HCT116 (cell line): ENCODE data around the gene MT1X. TPM values are rescaled to one million over a fixed set of nuclear protein-coding genes. Genes with fewer than 3 reads are reported as not detected.

Experiments used
- ATAC-seq: fragments of 200-7000 bp; cut with Tn5 transposase; 2 replicates; pipeline ENCODE4 v1.9.1; 2020; ENCODE audit warnings: mild to moderate bottlenecking, moderate library complexity
- BruUV-seq: library from RNA; stranded (reverse); fragments of 400-500 nt; replicated peaks from 2 replicates; lab custom pipeline; 2021; lab: Mats Ljungman, UMichigan
- CTCF ChIA-PET: fragments of 300-600 bp; sonication (Branson Sonifier 250); formaldehyde crosslinking; loops from one replicate; lab custom pipeline; 2021; ENCODE audit warnings: antibody characterized with exemption; lab: Charles Lee
- POLR2A ChIA-PET: fragments of 300-600, 350-600 bp; sonication (Branson Sonifier 250); formaldehyde crosslinking; loops from one replicate; lab custom pipeline; 2021; ENCODE audit warnings: antibody characterized with exemption; lab: Charles Lee
- RAD21 ChIA-PET, 2 experiments: fragments of 300-600 bp; sonication (Branson Sonifier 250); formaldehyde crosslinking; loops; one replicate each; lab custom pipeline; 2023; ENCODE audit warnings: low total read pairs in 2 of 2; ENCODE audit not compliant: uncharacterized antibody in 2 of 2, unreplicated experiment in 2 of 2, low non-redundant PET in 1 of 2; lab: Charles Lee
- DNase-seq: peaks from one replicate; pipeline ENCODE4 v3.0.0-alpha.2; 2010; ENCODE audit warnings: low read depth, low spot score
- H2AFZ ChIP-seq: fragments of 200-600 bp; shearing (Covaris generic), sonication (generic); 2 replicates; pipeline ENCODE4 v1.6.1; 2017; ENCODE audit warnings: low read depth, mixed run types, mixed read lengths, antibody characterized with exemption, low read length; ENCODE audit not compliant: poor library complexity, severe bottlenecking
- H3K27ac ChIP-seq: 2 replicates; pipeline ENCODE4 v1.5.1; 2012; ENCODE audit warnings: low read depth, low read length
- H3K27me3 ChIP-seq: fragments of 200-600 bp; sonication (generic); 2 replicates; pipeline ENCODE4 v1.6.1; 2016; ENCODE audit warnings: mixed run types, low read length, mixed read lengths; ENCODE audit not compliant: insufficient read depth
- H3K36me3 ChIP-seq, 2 experiments: fragments of 200-500 bp in 1 of 2; fragments of 200-600 bp in 1 of 2; sonication (Bioruptor generic) in 1 of 2; sonication (generic) in 1 of 2; 2 replicates each; pipeline versions ENCODE4 v1.5.1 to v1.6.1; 2014 to 2016; ENCODE audit warnings: low read length in 2 of 2, inconsistent platforms in 1 of 2, mixed read lengths in 1 of 2, mixed run types in 1 of 2; ENCODE audit not compliant: insufficient read depth in 2 of 2, control insufficient read depth in 1 of 2
- H3K4me1 ChIP-seq, 2 experiments: fragments of 200-600 bp in 1 of 2; sonication (generic) in 1 of 2; 2 replicates each; pipeline versions ENCODE4 v1.5.1 to v1.6.1; 2012 to 2017; ENCODE audit warnings: low read length in 2 of 2, inconsistent platforms in 1 of 2, mild to moderate bottlenecking in 1 of 2, mixed read lengths in 1 of 2, mixed run types in 1 of 2, moderate library complexity in 1 of 2; ENCODE audit not compliant: insufficient read depth in 2 of 2, control insufficient read depth in 1 of 2
- H3K4me2 ChIP-seq: fragments of 200-600 bp; sonication (generic); 2 replicates; pipeline ENCODE4 v1.6.1; 2017; ENCODE audit warnings: mixed run types, low read length, mixed read lengths
- H3K4me3 ChIP-seq, 2 experiments: fragments of 200-600 bp in 1 of 2; sonication (generic) in 1 of 2; replicated peaks in 1 of 2; 2 replicates each; pipeline ENCODE4 v1.5.1; 2011 to 2016; ENCODE audit warnings: low read length in 2 of 2, control low read depth in 1 of 2, low read depth in 1 of 2, mild to moderate bottlenecking in 1 of 2, mixed read lengths in 1 of 2, mixed run types in 1 of 2
- H3K79me2 ChIP-seq: fragments of 200-600 bp; sonication (generic); 2 replicates; pipeline ENCODE4 v1.6.1; 2017; ENCODE audit warnings: mild to moderate bottlenecking, mixed run types, low read length, moderate library complexity, mixed read lengths; ENCODE audit not compliant: insufficient read depth
- H3K9ac ChIP-seq: fragments of 200-600 bp; sonication (generic); 2 replicates; pipeline ENCODE4 v1.6.1; 2016; ENCODE audit warnings: low read length, mixed read lengths
- H3K9me2 ChIP-seq: fragments of 200-600 bp; sonication (generic), shearing (Covaris generic); 2 replicates; pipeline ENCODE4 v1.6.1; 2017; ENCODE audit warnings: mixed run types, mild to moderate bottlenecking, moderate library complexity; ENCODE audit not compliant: insufficient read depth
- H3K9me3 ChIP-seq, 2 experiments: fragments of 200-500 bp in 1 of 2; fragments of 200-600 bp in 1 of 2; sonication (Bioruptor generic) in 1 of 2; sonication (generic) in 1 of 2; 2 replicates each; pipeline ENCODE4 v1.6.1; 2014 to 2017; ENCODE audit warnings: low read length in 2 of 2, mixed read lengths in 2 of 2, inconsistent platforms in 1 of 2, low read depth in 1 of 2, mild to moderate bottlenecking in 1 of 2, mixed run types in 1 of 2, moderate library complexity in 1 of 2; ENCODE audit not compliant: control insufficient read depth in 1 of 2, insufficient read depth in 1 of 2
- H4K20me1 ChIP-seq: fragments of 200-600 bp; sonication (generic), shearing (Covaris generic); 2 replicates; pipeline ENCODE4 v1.6.1; 2017; ENCODE audit warnings: mixed run types, mild to moderate bottlenecking, moderate library complexity; ENCODE audit not compliant: insufficient read depth
- CBX3 ChIP-seq: IDR thresholded peaks from 2 replicates; pipeline ENCODE4 v1.6.1; 2012; ENCODE audit warnings: low read depth
- CEBPB ChIP-seq: IDR thresholded peaks from 2 replicates; pipeline ENCODE4 v1.6.1; 2012; ENCODE audit warnings: low read depth
- EZH2 ChIP-seq: fragments of 200-600 bp; sonication (generic); IDR thresholded peaks from 2 replicates; pipeline ENCODE4 v1.6.1; 2017; ENCODE audit warnings: antibody characterized with exemption, mixed run types
- EZH2phosphoT487 ChIP-seq: fragments of 200-600 bp; IDR thresholded peaks from 2 replicates; pipeline ENCODE4 v1.6.1; 2018; ENCODE audit warnings: antibody characterized with exemption, borderline replicate concordance
- FOSL1 ChIP-seq: IDR thresholded peaks from 2 replicates; pipeline ENCODE4 v1.6.1; 2012; ENCODE audit warnings: low read depth
- JUND ChIP-seq: IDR thresholded peaks from 2 replicates; pipeline ENCODE4 v1.6.1; 2012
- POLR2A ChIP-seq: IDR thresholded peaks from 2 replicates; pipeline ENCODE4 v1.7.0; 2011; ENCODE audit warnings: borderline replicate concordance; ENCODE audit not compliant: insufficient read depth, insufficient read length; ENCODE audit errors: extremely low read depth
- POLR2AphosphoS5 ChIP-seq: IDR thresholded peaks from 2 replicates; pipeline ENCODE4 v1.6.1; 2011; ENCODE audit warnings: mild to moderate bottlenecking, low read depth, low read length, moderate library complexity
- SIN3A ChIP-seq: IDR thresholded peaks from 2 replicates; pipeline ENCODE4 v1.6.1; 2012; ENCODE audit warnings: low read depth
- SP1 ChIP-seq: IDR thresholded peaks from 2 replicates; pipeline ENCODE4 v1.6.1; 2012; ENCODE audit warnings: low read depth
- TCF7L2 ChIP-seq: IDR thresholded peaks from 2 replicates; pipeline ENCODE4 v1.7.0; 2011; ENCODE audit warnings: borderline replicate concordance, inconsistent platforms; ENCODE audit not compliant: insufficient read depth, insufficient read length; ENCODE audit errors: extremely low read depth
- ZFX ChIP-seq: fragments of 450-650 bp; IDR thresholded peaks from 2 replicates; pipeline ENCODE4 v1.6.1; 2017
- ZNF274 ChIP-seq: fragments of 200-500 bp; sonication (Bioruptor generic); IDR thresholded peaks from 2 replicates; pipeline ENCODE4 v1.6.1; 2014; ENCODE audit warnings: mild to moderate bottlenecking, low read depth, low read length, inconsistent platforms
- intact Hi-C: fragments of 100-400 bp; cut with micrococcal nuclease; formaldehyde crosslinking; loops from 2 replicates; pipeline ENCODE4 v1.10.0; 2022
- total RNA-seq: library from RNA; stranded (reverse); gene quantifications from one replicate; pipeline ENCODE4 v1.2.1, GENCODE V29; 2021; ENCODE audit not compliant: unreplicated experiment
- TF ChIP-seq, protein P1 (sequence below): IDR thresholded peaks from 2 replicates; pipeline ENCODE4 v1.6.1; 2012
- TF ChIP-seq, protein P2 (sequence below): IDR thresholded peaks from 2 replicates; pipeline ENCODE4 v1.6.1; 2012
- TF ChIP-seq, protein P3 (sequence below): IDR thresholded peaks from 2 replicates; pipeline ENCODE4 v1.6.1; 2011; ENCODE audit warnings: mild to moderate bottlenecking, low read length, moderate library complexity; ENCODE audit not compliant: insufficient replicate concordance; ENCODE audit errors: extremely low read depth
- TF ChIP-seq, protein P4 (sequence below), 3 experiments: fragments of 200-600 bp in 1 of 3; sonication (generic) in 1 of 3; IDR thresholded peaks in 2 of 3; conservative IDR thresholded peaks in 1 of 3; 2 replicates each; pipeline ENCODE4 v1.5.1; 2012 to 2017; ENCODE audit warnings: low read depth in 2 of 3, low read length in 2 of 3, antibody characterized with exemption in 1 of 3, borderline replicate concordance in 1 of 3, control low read depth in 1 of 3, mild to moderate bottlenecking in 1 of 3, mixed read lengths in 1 of 3, mixed run types in 1 of 3, moderate library complexity in 1 of 3; ENCODE audit not compliant: insufficient read depth in 1 of 3

The MT1X gene
- total RNA-seq, 1 experiment from 2014 or later, result 50.2 TPM

DNA sequence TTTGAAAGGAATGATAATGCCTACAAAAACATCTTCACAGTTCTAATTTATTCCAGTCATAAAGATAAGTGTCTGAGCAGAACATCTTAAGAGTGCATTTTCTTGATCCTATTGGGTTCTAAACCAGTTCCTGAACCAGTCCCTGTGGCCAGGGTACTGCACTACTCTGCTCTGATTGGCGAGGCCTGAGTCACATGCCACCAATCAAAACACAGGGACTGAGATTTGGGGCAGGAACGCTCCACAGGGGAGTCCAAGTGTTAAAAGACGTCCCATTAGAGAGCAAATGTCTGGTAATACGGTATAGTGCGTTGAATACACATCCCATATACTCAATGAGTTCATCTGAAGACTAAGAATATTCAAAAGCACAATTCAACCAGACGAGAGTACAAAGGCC lies 44.7 kb downstream of the MT1X start:
- Histone ChIP-seq H3K79me2 (peaks cover 20% of the 10 kb centered on the region), H3K4me3 (no peak overlapping the region), H3K36me3 (no peaks in the 10 kb centered on the region), H3K4me1 (peaks cover 7 to 17% of the 10 kb centered on the region in 2 experiments; a peak in 3 of 4 replicates), H3K4me2 (no peak overlapping the region), H3K9me2 (no peaks in the 10 kb centered on the region), H4K20me1 (no peaks in the 10 kb centered on the region), H3K27ac (no peak overlapping the region), H2AFZ (no peak overlapping the region), H3K9ac (no peak overlapping the region), H3K27me3 (no peaks in the 10 kb centered on the region), H3K9me3 (no peaks in the 10 kb centered on the region)
- TF ChIP-seq SIN3A, result no peak
- no peak for TF ChIP-seq POLR2A
- TF ChIP-seq JUND, result no peak
- TF ChIP-seq ZFX, result no peak
- TF ChIP-seq FOSL1, result no peak
- TF ChIP-seq, protein P1, sequence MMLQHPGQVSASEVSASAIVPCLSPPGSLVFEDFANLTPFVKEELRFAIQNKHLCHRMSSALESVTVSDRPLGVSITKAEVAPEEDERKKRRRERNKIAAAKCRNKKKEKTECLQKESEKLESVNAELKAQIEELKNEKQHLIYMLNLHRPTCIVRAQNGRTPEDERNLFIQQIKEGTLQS, result no peak
- TF ChIP-seq ZNF274, result no peak
- no peak for TF ChIP-seq EZH2
- TF ChIP-seq, protein P2, sequence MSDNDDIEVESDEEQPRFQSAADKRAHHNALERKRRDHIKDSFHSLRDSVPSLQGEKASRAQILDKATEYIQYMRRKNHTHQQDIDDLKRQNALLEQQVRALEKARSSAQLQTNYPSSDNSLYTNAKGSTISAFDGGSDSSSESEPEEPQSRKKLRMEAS, result no peak
- no peak for TF ChIP-seq POLR2AphosphoS5
- TF ChIP-seq EZH2phosphoT487, result no peak
- TF ChIP-seq SP1, result no peak
- RAD21 ChIA-PET, result no interaction called here
- intact Hi-C loops, result no loop called here
- BruUV-seq, result no TSS peak
- ATAC-seq, result no peak
- POLR2A ChIA-PET, result interaction anchor here (0.6 kb wide), 1 partner anchor 27 kb away, joined by 3 read pairs; no protein-coding TSS in a partner anchor
- CTCF ChIA-PET, result no interaction called here
- DNase-seq, result no peak

DNA sequence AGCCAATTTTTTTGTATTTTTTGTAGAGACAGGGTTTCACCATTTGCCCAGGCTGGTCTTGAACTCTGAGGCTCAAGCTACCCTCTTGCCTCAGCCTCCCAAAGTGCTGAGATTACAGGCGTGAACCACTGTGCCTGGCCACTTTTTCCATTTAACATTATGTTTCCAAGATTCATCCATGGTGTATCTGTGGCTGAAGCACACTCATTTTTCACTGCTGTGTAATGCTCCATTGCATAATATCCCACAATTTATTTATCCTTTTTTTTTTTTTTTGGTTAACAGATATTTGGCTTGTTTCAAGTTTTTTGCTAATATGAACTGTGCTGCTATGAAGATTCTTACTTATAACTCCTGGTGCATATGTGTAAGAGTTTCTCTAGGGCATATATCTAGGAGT lies 45.8 kb downstream of the MT1X start:
- no peaks in the 10 kb centered on the region for H3K9me3 ChIP-seq
- H3K27me3 ChIP-seq, result no peaks in the 10 kb centered on the region
- H4K20me1 ChIP-seq, result no peaks in the 10 kb centered on the region
- H3K9ac ChIP-seq, result no peak overlapping the region
- no peak overlapping the region for H3K27ac ChIP-seq
- H3K4me1 ChIP-seq, result peaks cover 7 to 17% of the 10 kb centered on the region in 2 experiments; a peak in 3 of 4 replicates
- H3K4me3 ChIP-seq, result no peak overlapping the region
- no peak overlapping the region for H3K4me2 ChIP-seq
- ChIA-PET RAD21 (no interaction called here), CTCF (no interaction called here), POLR2A (no interaction called here)
- no peak overlapping the region for H2AFZ ChIP-seq
- DNase-seq (no peak), ATAC-seq (no peak)
- H3K79me2 ChIP-seq, result peaks cover 31% of the 10 kb centered on the region
- intact Hi-C loops, result no loop called here
- H3K9me2 ChIP-seq, result no peaks in the 10 kb centered on the region
- no TSS peak for BruUV-seq
- H3K36me3 ChIP-seq, result no peaks in the 10 kb centered on the region
- TF ChIP-seq, protein P2, result no peak
- no peak for TF ChIP-seq FOSL1
- TF ChIP-seq, protein P3, sequence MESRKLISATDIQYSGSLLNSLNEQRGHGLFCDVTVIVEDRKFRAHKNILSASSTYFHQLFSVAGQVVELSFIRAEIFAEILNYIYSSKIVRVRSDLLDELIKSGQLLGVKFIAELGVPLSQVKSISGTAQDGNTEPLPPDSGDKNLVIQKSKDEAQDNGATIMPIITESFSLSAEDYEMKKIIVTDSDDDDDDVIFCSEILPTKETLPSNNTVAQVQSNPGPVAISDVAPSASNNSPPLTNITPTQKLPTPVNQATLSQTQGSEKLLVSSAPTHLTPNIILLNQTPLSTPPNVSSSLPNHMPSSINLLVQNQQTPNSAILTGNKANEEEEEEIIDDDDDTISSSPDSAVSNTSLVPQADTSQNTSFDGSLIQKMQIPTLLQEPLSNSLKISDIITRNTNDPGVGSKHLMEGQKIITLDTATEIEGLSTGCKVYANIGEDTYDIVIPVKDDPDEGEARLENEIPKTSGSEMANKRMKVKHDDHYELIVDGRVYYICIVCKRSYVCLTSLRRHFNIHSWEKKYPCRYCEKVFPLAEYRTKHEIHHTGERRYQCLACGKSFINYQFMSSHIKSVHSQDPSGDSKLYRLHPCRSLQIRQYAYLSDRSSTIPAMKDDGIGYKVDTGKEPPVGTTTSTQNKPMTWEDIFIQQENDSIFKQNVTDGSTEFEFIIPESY, result no peak
- TF ChIP-seq CEBPB, result no peak
- TF ChIP-seq SIN3A, result no peak
- no peak for TF ChIP-seq TCF7L2
- TF ChIP-seq, protein P4, sequence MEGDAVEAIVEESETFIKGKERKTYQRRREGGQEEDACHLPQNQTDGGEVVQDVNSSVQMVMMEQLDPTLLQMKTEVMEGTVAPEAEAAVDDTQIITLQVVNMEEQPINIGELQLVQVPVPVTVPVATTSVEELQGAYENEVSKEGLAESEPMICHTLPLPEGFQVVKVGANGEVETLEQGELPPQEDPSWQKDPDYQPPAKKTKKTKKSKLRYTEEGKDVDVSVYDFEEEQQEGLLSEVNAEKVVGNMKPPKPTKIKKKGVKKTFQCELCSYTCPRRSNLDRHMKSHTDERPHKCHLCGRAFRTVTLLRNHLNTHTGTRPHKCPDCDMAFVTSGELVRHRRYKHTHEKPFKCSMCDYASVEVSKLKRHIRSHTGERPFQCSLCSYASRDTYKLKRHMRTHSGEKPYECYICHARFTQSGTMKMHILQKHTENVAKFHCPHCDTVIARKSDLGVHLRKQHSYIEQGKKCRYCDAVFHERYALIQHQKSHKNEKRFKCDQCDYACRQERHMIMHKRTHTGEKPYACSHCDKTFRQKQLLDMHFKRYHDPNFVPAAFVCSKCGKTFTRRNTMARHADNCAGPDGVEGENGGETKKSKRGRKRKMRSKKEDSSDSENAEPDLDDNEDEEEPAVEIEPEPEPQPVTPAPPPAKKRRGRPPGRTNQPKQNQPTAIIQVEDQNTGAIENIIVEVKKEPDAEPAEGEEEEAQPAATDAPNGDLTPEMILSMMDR (IDR thresholded peaks at IDR 0.05 in 2 of 3, conservative IDR thresholded peaks at IDR 0.05 in 1 of 3; ENCODE audit: borderline replicate concordance in 1 of 3, insufficient read depth in 1 of 3, low read depth in 2 of 3, low read length in 2 of 3), result no peak
- TF ChIP-seq CBX3, result no peak
- no peak for TF ChIP-seq POLR2A
